Stimulated activated CD4-positive, alpha-beta T cell treated with anti-CD3 and anti-CD28 coated beads, Interleukin-2, amount 100 ng/mL, for 48 hours (primary cell): ENCODE data around the gene F2RL3.

ENCODE experiments used
- DNase-seq, 2 donors: peaks; one replicate each; pipeline ENCODE4 v3.0.0-alpha.2; 2020

The F2RL3 gene

DNA sequence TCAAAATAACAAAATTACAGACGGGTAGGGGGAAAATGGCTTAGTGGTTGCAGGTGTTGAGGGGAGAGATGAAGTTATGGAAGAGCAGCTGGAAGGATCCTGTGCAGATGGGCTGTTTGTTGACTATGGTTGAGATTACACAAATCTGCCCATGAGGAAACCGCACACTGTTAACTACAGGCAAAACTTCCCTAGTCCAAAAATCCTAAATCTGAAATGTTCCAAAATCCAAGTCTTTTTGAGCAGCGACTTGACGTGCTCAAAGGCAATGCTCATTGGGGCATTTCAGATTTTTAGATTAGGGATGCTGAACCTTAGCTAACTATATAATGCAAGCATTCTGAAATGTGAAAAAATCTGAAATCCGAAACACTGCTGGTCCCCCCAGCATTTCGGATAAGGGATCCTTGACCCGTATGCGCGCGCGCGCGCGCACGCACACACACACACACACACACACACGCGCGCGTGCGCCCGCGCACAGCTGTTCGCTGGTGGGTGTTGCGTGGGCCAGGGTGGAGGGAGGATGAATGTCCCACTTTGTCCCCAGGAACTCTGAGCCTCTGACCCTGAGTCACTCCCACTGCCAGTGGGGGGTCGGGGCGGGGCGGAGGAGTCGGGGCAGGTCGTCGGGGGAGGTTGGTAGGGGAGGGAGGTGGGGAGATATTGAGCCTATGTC, 6.8 kb downstream of the F2RL3 start:
- no peak for DNase-seq

- no peak for DNase-seq
Observed at GRCh38 chr19:16896146-16897028, 7.6 kb downstream of the F2RL3 start.

DNA sequence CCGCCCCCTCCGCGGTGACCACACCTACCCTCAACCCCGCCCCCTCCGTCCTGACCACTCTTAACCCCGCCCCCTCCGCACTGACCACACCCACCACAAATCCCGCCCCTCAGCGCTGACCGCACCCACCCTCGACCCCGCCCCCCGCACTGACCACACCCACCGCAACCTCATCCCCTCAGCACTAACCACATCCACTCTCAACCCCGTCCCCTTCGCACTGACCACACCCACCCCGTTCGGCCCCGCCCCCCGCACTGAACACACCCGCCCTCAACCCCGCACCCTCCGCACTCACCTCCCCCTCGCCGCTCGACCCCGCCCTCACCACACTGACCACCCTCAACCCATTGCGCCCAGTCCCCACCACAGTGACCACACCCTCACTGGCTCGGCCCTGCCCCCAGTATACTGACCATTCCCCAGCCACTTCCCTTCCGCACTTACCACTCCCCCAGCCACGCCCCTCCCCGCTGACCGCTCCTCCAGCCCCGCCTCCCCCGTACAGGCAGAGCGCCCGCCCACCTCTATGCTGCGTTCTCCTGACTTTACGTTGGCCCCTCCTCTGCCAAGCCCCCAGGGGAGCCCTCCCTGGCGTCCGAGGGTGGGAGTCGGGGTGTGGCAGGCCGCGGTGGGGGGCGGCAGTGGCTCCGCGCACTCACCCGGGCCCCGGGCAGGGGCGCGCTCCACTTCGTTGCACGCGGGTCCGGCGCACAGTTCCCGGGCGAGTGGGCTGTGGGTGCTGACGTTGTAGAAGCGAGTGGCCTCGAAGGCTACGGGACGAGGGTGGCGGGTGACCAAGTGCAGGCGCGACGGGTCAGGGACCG, 8.4 kb downstream of the F2RL3 start:
- peak; percentile 62 to 72 for DNase-seq

GRCh38 chr19:16897856-16898161, 9.0 kb downstream of the F2RL3 start:
- no peak for DNase-seq

GRCh38 chr19:16898361-16899015, 9.7 kb downstream of the F2RL3 start:
- no peak for DNase-seq

GRCh38 chr19:16899566-16900075, 10.8 kb downstream of the F2RL3 start:
- DNase-seq = no peak

DNA sequence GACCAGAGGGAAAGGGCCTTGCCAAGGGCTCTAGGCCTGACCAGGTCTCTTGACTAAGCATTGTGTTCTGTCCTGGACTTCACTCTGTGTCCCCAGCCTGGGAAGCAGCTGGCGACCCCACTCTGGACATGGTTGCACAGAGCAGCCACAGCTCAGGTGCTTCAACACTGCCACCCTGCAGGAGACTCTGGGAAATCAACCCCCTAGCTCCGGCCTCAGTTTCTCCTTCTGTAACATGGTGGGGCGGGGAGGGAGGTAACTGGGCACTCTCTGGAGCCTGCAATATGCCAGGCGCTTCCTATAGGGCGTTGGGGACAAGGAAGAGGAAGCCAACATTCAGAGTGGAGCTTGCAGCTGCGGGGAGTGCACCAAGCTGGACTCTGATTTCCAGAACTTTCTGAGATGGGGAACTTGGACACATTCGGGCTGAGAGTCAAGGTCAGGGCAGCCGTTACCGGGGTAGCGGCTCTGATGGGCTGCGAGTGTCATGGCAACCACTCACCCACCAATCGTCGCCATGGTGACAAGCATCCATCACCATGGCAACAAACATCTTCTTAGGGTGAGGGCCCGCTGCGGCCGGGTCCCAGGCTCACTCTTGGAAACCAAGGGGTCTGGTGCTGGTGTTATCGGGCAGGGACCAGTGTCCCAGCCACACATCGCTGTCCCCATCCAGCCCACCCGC, 12.8 kb downstream of the F2RL3 start:
- DNase-seq = no peak

DNA sequence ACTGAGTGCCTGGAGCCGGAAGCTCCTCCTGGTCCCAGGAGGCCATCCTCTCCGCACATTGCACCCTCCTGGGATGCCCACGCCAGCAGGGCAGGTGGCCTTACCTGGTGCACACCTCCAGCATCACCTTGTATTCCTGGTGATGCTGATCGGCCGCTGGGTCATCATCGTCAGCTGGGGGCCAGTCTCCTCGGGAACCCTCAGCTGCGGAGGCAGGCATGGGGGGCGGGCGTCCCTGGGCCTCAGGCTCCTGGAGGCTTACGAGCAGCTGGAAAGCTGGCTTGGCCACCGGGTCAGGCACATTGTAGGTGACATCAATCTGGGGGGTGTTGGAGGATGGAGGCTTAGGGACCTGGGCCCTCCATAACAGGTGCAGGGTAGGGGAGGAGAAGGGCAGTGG, 13.7 kb downstream of the F2RL3 start:
- no peak for DNase-seq

- DNase-seq = no peak
Observed at GRCh38 chr19:16903347-16903746, 14.5 kb downstream of the F2RL3 start.

DNA sequence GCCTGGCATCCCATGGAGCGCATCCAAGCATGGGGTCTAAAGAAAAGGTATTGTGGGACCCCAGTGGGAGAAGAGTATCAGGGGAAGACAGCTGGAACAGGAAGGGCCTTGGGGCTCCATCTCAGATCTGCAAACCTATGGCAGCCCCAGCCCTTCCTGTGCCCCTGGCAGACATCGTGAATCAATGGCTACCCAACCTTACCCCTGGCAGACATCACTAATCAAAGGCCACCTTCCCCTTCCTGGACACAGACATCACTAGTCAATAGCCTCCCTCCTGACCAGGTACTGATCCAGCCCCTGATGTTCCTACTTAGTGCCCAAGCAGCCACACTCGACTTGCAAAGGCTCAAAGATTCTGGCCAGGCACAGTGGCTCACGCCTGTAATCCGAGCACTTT, 15.8 kb downstream of the F2RL3 start:
- no peak for DNase-seq

GRCh38 chr19:16908759-16909158, 20.0 kb downstream of the F2RL3 start:
- DNase-seq = no peak

- DNase-seq = no peak
Observed at GRCh38 chr19:16911046-16911445, 22.2 kb downstream of the F2RL3 start.

GRCh38 chr19:16912780-16913179, 24.0 kb downstream of the F2RL3 start:
- no peak for DNase-seq

GRCh38 chr19:16914421-16914820, 25.6 kb downstream of the F2RL3 start:
- no peak for DNase-seq

- no peak for DNase-seq
Observed at GRCh38 chr19:16915135-16915534, 26.3 kb downstream of the F2RL3 start.

GRCh38 chr19:16915734-16916133, 26.9 kb downstream of the F2RL3 start:
- DNase-seq = no peak

DNA sequence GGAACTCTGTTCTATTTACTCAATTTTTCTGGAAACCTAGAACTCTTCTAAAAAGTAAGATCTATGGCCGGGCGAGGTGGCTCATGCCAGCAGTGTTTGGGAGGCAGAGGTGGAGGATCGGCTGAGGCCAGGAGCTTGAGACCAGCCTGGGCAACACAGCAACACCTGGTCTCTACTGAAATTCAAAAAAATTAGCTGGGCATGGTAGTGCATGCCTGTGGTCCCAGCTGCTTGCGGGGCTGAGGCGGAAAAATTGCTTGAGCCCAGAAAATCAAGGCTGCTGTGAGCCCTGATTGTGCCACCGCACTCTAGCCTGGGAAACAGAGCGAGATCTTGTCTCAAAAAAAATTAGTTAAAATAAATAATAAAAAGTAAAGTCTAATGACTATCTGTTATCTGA, 28.6 kb downstream of the F2RL3 start:
- DNase-seq = no peak

GRCh38 chr19:16919496-16919895, 30.7 kb downstream of the F2RL3 start:
- no peak for DNase-seq

DNA sequence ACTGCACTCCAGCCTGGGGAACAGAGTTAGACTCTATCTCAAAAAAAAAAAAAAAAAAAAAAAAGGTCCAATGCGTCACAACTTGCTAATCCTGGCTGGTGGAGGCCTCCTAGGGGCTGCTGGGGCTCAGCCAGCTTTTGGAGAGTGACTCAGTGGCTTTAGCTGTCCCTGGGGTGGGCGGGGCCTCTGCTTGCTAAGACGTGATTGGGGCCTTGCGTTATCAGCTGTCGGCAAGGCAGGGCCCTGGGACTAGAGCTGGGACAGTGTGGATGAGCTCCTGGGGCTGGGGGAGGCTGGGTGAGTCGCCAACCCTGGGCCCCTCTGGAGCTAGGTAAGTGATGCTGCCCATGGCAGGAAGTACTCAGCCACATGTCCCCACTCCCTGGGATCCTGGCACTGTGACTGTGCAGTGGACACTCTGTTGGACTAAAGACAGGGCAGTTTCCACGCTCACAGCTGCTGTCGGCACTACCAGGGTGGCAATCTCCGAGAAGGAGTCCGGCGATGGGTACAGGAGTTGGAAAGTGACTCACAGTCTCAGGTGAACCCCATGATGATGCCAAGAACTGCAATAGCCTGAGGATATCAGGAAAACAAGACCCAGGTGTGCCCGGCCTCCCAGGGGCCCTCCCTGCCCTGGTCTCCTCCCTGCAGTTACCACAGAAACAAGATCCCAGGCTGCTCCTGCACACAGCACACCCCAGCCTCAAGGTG, 32.2 kb downstream of the F2RL3 start:
- DNase-seq = no peak

DNA sequence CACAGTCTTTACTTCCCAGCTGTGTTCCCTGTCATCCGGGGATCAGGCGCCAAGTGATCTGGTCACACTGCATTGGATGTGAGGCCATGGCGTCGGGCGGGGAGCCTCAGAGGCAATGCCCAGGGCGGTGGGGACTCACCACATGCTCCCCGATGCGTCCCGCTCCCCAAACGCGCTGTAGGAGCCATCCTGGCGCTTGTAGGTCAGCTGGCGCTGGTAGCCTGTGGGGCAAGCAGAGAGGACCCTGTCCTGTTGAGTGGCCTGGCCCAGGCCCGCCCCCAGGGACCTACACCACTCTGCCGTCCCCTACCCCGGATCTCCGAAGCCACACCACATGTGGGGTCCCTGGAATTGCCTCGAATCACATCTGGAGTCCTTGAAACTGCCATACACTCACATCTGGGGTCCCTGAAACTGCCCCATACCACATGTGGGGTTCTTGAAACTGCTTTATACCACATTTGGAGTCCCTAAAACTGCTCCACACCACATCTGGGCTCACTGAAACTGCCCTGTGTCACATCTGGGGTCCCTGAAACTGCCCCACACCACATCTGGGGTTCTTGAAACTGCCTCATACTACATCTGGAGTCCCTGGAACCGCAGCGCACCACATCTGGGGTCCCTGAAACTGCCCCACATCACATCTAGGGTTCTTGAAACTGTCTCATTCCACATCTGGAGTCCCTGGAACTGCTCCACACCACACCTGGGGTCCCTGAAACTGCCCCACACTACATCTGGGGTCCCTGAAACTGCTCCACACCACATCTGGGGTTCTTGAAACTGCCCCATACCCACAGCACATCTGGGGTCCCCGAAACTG, 33.2 kb downstream of the F2RL3 start:
- no peak for DNase-seq

- DNase-seq = no peak
Observed at GRCh38 chr19:16922592-16922934, 33.8 kb downstream of the F2RL3 start.
